Endodermal cell (in vitro differentiated cells): ENCODE measurements around the gene OPHN1. TPM values are rescaled to one million over a fixed set of nuclear protein-coding genes. Genes with fewer than 3 reads are reported as not detected.

Experiments
- DNase-seq: peaks from one replicate; pipeline ENCODE4 v3.0.0-alpha.2; 2017
- H3K27ac ChIP-seq: 2 replicates; pipeline ENCODE4 v1.5.1; 2013; ENCODE audit warnings: mild to moderate bottlenecking, low read depth, low read length, moderate library complexity
- H3K27me3 ChIP-seq: 2 replicates; pipeline ENCODE4 v1.6.1; 2013; ENCODE audit warnings: mild to moderate bottlenecking, low read length, moderate library complexity; ENCODE audit not compliant: insufficient read depth, control insufficient read depth, poor library complexity, severe bottlenecking
- H3K36me3 ChIP-seq: 2 replicates; pipeline ENCODE4 v1.7.0; 2013; ENCODE audit warnings: mild to moderate bottlenecking, low read length, moderate library complexity; ENCODE audit not compliant: control insufficient read depth, insufficient read depth
- H3K4me1 ChIP-seq: one replicate; pipeline ENCODE4 v1.7.0; 2013; ENCODE audit warnings: low read length; ENCODE audit not compliant: control insufficient read depth, insufficient read depth
- H3K4me3 ChIP-seq: 2 replicates; pipeline ENCODE4 v1.5.1; 2013; ENCODE audit warnings: mild to moderate bottlenecking, low read length, moderate library complexity
- H3K9ac ChIP-seq: 2 replicates; pipeline ENCODE4 v1.6.1; 2013; ENCODE audit warnings: mild to moderate bottlenecking, low read length, moderate library complexity; ENCODE audit not compliant: poor library complexity, severe bottlenecking; ENCODE audit errors: extremely low read depth
- H3K9me3 ChIP-seq: 2 replicates; pipeline ENCODE4 v1.6.1; 2013; ENCODE audit warnings: mild to moderate bottlenecking, low read length, moderate library complexity; ENCODE audit not compliant: control insufficient read depth
- H3K27ac Mint-ChIP-seq: 2 replicates; pipeline ENCODE4 v1.8.0; 2020; ENCODE audit warnings: mixed read lengths
- H3K27me3 Mint-ChIP-seq: 2 replicates; pipeline ENCODE4 v1.8.0; 2021; ENCODE audit warnings: mild to moderate bottlenecking, mixed read lengths; ENCODE audit not compliant: insufficient read depth
- H3K36me3 Mint-ChIP-seq: 2 replicates; pipeline ENCODE4 v1.8.0; 2020; ENCODE audit warnings: low read depth, mixed read lengths
- H3K4me1 Mint-ChIP-seq: 2 replicates; pipeline ENCODE4 v1.8.0; 2020; ENCODE audit warnings: mixed read lengths
- H3K4me3 Mint-ChIP-seq: 2 replicates; pipeline ENCODE4 v1.8.0; 2020; ENCODE audit warnings: mild to moderate bottlenecking, moderate library complexity, mixed read lengths
- H3K9me3 Mint-ChIP-seq: 2 replicates; pipeline ENCODE4 v1.8.0; 2020; ENCODE audit warnings: mild to moderate bottlenecking, mixed read lengths
- WGBS, 2 experiments: methylation state at CpG; one replicate each; pipeline versions ENCODE4 v1.1.5 to v1.1.7; 2013; ENCODE audit warnings: missing lambda C conversion rate in 2 of 2, mixed read lengths in 1 of 2; ENCODE audit not compliant: insufficient coverage in 1 of 2, insufficient read length in 1 of 2; 5-methylcytosine and 5-hydroxymethylcytosine counted together
- total RNA-seq, 2 donors: library from RNA; stranded (reverse); fragmentation: NEBNext Ultra II Directional in 1 of 2; extraction: Animal tissue kit (Norgen Biotek cat#: 25700) in 1 of 2; gene quantifications; 2 replicates in 1 of 2; 3 replicates in 1 of 2; pipeline ENCODE4 v1.2.1, GENCODE V29; 2021
- TF ChIP-seq, protein P1 (sequence below): fragments of 200-600 bp; sonication (generic); conservative IDR thresholded peaks from 2 replicates; pipeline ENCODE4 v1.5.0; 2021; ENCODE audit warnings: antibody characterized with exemption, mild to moderate bottlenecking

OPHN1 gene
- total RNA-seq, 2 donors from 2014 or later, result 2.9 to 5.0 TPM

DNA sequence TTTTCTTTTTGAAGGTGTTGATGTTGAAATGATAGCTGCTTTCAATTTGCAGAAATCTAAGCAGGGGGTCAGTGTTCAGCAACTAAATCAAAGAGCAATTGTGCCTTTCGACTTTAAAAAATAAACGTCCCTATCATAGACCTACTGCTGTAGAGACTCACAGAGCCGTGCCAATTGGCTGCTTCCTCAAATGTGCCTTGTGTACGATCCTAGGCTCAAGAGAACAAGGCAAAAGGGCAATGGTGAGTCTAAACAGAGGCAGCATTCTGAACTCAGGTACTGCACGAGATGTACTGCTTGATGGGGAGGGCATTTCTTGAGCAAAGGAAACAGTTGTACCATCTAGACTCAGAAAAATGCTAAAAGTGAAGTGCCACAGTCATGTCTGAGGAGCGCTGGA lies 29.8 kb downstream of the OPHN1 start:
- Mint-ChIP-seq H3K9me3 (peaks cover 52% of the 10 kb centered on the region), H3K4me1 (peaks cover 3% of the 10 kb centered on the region), H3K4me3 (no peak overlapping the region), H3K27me3 (no peaks in the 10 kb centered on the region), H3K36me3 (no peaks in the 10 kb centered on the region), H3K27ac (no peak overlapping the region)
- no peak for DNase-seq
- H3K9me3 ChIP-seq, result no peaks in the 10 kb centered on the region
- H3K4me1 ChIP-seq, result no peaks in the 10 kb centered on the region
- no peaks in the 10 kb centered on the region for H3K36me3 ChIP-seq
- no peak overlapping the region for H3K27ac ChIP-seq
- no peak overlapping the region for H3K4me3 ChIP-seq
- H3K27me3 ChIP-seq, result no peaks in the 10 kb centered on the region
- 90 to 91% methylated on average over 1 to 6 of the region's 6 CpGs for WGBS, 2 experiments
- H3K9ac ChIP-seq, result no peak overlapping the region
- TF ChIP-seq, protein P1, sequence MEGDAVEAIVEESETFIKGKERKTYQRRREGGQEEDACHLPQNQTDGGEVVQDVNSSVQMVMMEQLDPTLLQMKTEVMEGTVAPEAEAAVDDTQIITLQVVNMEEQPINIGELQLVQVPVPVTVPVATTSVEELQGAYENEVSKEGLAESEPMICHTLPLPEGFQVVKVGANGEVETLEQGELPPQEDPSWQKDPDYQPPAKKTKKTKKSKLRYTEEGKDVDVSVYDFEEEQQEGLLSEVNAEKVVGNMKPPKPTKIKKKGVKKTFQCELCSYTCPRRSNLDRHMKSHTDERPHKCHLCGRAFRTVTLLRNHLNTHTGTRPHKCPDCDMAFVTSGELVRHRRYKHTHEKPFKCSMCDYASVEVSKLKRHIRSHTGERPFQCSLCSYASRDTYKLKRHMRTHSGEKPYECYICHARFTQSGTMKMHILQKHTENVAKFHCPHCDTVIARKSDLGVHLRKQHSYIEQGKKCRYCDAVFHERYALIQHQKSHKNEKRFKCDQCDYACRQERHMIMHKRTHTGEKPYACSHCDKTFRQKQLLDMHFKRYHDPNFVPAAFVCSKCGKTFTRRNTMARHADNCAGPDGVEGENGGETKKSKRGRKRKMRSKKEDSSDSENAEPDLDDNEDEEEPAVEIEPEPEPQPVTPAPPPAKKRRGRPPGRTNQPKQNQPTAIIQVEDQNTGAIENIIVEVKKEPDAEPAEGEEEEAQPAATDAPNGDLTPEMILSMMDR, result no peak

DNA sequence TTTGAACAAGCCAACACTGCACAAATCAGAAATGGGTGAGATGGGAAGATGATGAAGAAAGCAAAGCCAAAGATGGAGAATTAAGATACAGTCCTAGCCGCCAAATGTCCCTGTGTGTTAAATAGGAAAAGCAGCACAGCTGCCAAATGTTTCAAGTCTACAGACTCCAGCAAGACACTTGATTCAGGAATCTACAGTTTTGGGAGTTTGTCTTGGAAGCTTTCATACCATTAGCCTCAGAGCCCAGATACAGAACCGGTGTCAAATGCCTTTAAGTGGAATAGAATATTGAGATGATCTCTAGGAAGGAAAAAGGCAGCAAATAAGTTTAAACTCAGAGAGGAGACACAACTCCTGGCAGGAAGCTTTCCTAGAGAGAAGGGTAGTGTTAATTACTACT lies 30.3 kb downstream of the OPHN1 start:
- no peaks in the 10 kb centered on the region for H3K36me3 ChIP-seq
- no peaks in the 10 kb centered on the region for H3K4me1 ChIP-seq
- TF ChIP-seq, protein P1, result no peak
- no peak overlapping the region for H3K27ac ChIP-seq
- no peaks in the 10 kb centered on the region for H3K9me3 ChIP-seq
- Mint-ChIP-seq H3K27ac (no peak overlapping the region), H3K4me1 (peaks cover 3% of the 10 kb centered on the region), H3K36me3 (no peaks in the 10 kb centered on the region), H3K27me3 (no peaks in the 10 kb centered on the region), H3K9me3 (peaks cover 52% of the 10 kb centered on the region), H3K4me3 (no peak overlapping the region)
- DNase-seq, result no peak
- H3K9ac ChIP-seq, result no peak overlapping the region
- no peaks in the 10 kb centered on the region for H3K27me3 ChIP-seq
- no peak overlapping the region for H3K4me3 ChIP-seq
- 88 to 100% methylated on average over 1 to 2 of the region's 2 CpGs for WGBS, 2 experiments

DNA sequence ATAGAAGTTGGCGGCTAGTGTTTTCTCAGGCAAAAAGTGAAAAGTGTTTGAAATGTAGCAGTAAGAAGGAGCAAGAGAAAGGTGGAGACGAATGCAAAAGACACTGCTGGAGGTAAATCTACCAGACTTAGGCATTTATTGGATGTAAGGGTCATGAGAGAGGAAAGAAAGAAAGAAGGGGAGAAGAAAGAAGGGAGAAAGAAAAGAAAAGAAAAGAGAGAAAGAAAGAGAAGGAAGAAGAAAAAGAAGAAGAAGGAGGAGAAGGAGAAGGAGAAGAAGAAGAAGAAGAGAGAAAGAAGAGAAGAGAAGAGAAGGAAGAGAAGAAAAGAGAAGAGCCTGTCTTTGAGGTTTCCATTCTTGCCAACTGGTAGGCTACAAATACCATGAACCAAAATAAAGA lies 31.2 kb downstream of the OPHN1 start:
- no peak overlapping the region for H3K4me3 ChIP-seq
- Mint-ChIP-seq H3K9me3 (peaks cover 54% of the 10 kb centered on the region), H3K36me3 (no peaks in the 10 kb centered on the region), H3K27me3 (no peaks in the 10 kb centered on the region), H3K4me1 (peaks cover 3% of the 10 kb centered on the region), H3K27ac (no peak overlapping the region), H3K4me3 (no peak overlapping the region)
- TF ChIP-seq, protein P1, result no peak
- H3K9me3 ChIP-seq, result no peaks in the 10 kb centered on the region
- H3K27me3 ChIP-seq, result no peaks in the 10 kb centered on the region
- no peaks in the 10 kb centered on the region for H3K36me3 ChIP-seq
- no peak for DNase-seq
- no peak overlapping the region for H3K9ac ChIP-seq
- H3K27ac ChIP-seq, result no peak overlapping the region
- WGBS, 2 experiments, result 93 to 96% methylated on average over 2 of the region's 2 CpGs
- no peaks in the 10 kb centered on the region for H3K4me1 ChIP-seq
